DMS 273 treated with DMSO at 0.1 percent for 48 hours (cell line): Measurements from ENCODE around the gene SYNE3.

Experiments used
- DNase-seq: peaks from one replicate; lab custom pipeline; 2025; lab: John Stamatoyannopoulos, UW

SYNE3 gene

GRCh38 chr14:95489214-95490137, 27.0 kb downstream of the SYNE3 start:
- no peak for DNase-seq

GRCh38 chr14:95488376-95489213, 27.9 kb downstream of the SYNE3 start:
- DNase-seq = no peak

- DNase-seq = no peak
Measured at GRCh38 chr14:95487669-95488084, 28.8 kb downstream of the SYNE3 start.

- DNase-seq = no peak
Measured at GRCh38 chr14:95486875-95487668, 29.4 kb downstream of the SYNE3 start.

- DNase-seq = no peak
Measured at GRCh38 chr14:95485222-95485819, 31.1 kb downstream of the SYNE3 start.

GRCh38 chr14:95484296-95484695, 32.2 kb downstream of the SYNE3 start:
- DNase-seq = no peak

- no peak for DNase-seq
Measured at GRCh38 chr14:95483309-95484165, 32.9 kb downstream of the SYNE3 start.

GRCh38 chr14:95482627-95483308, 33.7 kb downstream of the SYNE3 start:
- DNase-seq = no peak

GRCh38 chr14:95481391-95482022, 34.9 kb downstream of the SYNE3 start:
- DNase-seq = no peak

GRCh38 chr14:95480887-95481226, 35.6 kb downstream of the SYNE3 start:
- DNase-seq = no peak

GRCh38 chr14:95480109-95480886, 36.2 kb downstream of the SYNE3 start:
- DNase-seq = no peak

GRCh38 chr14:95479494-95479893, 37.0 kb downstream of the SYNE3 start:
- DNase-seq = no peak

GRCh38 chr14:95478818-95479217, 37.6 kb downstream of the SYNE3 start:
- DNase-seq = no peak

GRCh38 chr14:95478309-95478708, 38.1 kb downstream of the SYNE3 start:
- DNase-seq = no peak

- DNase-seq = no peak
Measured at GRCh38 chr14:95477411-95478269, 38.8 kb downstream of the SYNE3 start.

- DNase-seq = no peak
Measured at GRCh38 chr14:95476747-95477146, 39.7 kb downstream of the SYNE3 start.

GRCh38 chr14:95475540-95476240, 40.8 kb downstream of the SYNE3 start:
- DNase-seq = no peak
